Activated naive CD8-positive, alpha-beta T cell treated with anti-CD3 and anti-CD28 coated beads, Interleukin-2, amount 10 ng/mL, durations not matched to agents 7 days and 5 days (primary cell): ENCODE data around the gene ARFIP1. TPM values are rescaled to one million over a fixed set of nuclear protein-coding genes. Genes with fewer than 3 reads are reported as not detected.
"Not testable (repeated sequence)": the region's sequence is repeated elsewhere in the genome, so short reads cannot be mapped to it uniquely, and the experiment has no call there.

Source experiments
- ATAC-seq: fragments of 150-1000 bp; cut with Tn5 transposase; one replicate; pipeline ENCODE4 v1.10.0; 2021; ENCODE audit warnings: low read depth, moderate library complexity
- POLR2A ChIA-PET: fragments of 350-600 bp; sonication (Branson Sonifier 250); formaldehyde crosslinking; loops from one replicate; lab custom pipeline; 2021; ENCODE audit warnings: antibody characterized with exemption; lab: Charles Lee
- DNase-seq: peaks from one replicate; pipeline ENCODE4 v3.0.0; 2021
- H3K27ac Mint-ChIP-seq: one replicate; pipeline ENCODE4 v1.8.0; 2022; ENCODE audit warnings: mild to moderate bottlenecking, mixed read lengths
- H3K27me3 Mint-ChIP-seq: one replicate; pipeline ENCODE4 v1.8.0; 2022; ENCODE audit warnings: mild to moderate bottlenecking, moderate library complexity, mixed read lengths
- H3K36me3 Mint-ChIP-seq: one replicate; pipeline ENCODE4 v1.8.0; 2021; ENCODE audit warnings: mild to moderate bottlenecking, mixed read lengths
- H3K4me1 Mint-ChIP-seq: one replicate; pipeline ENCODE4 v1.8.0; 2021; ENCODE audit warnings: mixed read lengths
- H3K4me3 Mint-ChIP-seq: one replicate; pipeline ENCODE4 v1.8.0; 2022; ENCODE audit warnings: mild to moderate bottlenecking, moderate library complexity, mixed read lengths
- H3K9me3 Mint-ChIP-seq: one replicate; pipeline ENCODE4 v1.8.0; 2021; ENCODE audit warnings: mixed read lengths
- total RNA-seq, 2 experiments: library from RNA; stranded (reverse); gene quantifications; one replicate each; pipeline ENCODE4 v1.2.3, GENCODE V29; 2021

The ARFIP1 gene
- total RNA-seq, 2 experiments from 2014 or later: 18.4 to 19.4 TPM

- Mint-ChIP-seq H3K27me3 (no peaks in the 10 kb centered on the region), H3K27ac (no peak overlapping the region), H3K36me3 (peaks cover 70% of the 10 kb centered on the region), H3K4me1 (peaks cover 21% of the 10 kb centered on the region), H3K4me3 (no peak overlapping the region), H3K9me3 (peaks cover 16% of the 10 kb centered on the region)
- POLR2A ChIA-PET: no interaction called here
- ATAC-seq: no peak
- DNase-seq: no peak
These were observed 57.2 kb downstream of the ARFIP1 start for GRCh38 chr4:152836936-152837335.

DNA sequence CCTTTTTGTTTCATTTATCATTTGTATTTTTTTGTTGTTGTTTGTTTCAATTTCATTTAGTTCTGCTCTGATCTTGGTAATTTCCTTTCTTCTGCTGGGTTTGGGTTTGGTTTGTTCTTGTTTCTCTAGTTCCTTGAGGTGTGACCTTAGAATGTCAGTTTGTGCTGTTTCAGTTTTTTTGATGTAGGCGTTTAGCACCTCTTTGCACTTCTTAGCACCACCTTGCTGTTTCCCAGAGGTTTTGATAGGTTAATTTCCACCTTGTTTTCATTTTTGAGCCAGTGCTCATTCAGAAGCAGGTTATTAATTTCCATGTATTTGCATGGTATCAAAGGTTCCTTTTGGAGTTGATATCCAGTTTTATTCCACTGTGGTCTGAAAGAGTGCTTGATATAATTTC, 60.0 kb downstream of the ARFIP1 start:
- ATAC-seq, POLR2A ChIA-PET, H3K27me3 Mint-ChIP-seq, DNase-seq: not testable (repeated sequence)
- Mint-ChIP-seq H3K27ac (peak overlapping the region; percentile 59), H3K4me1 (peaks cover 22% of the 10 kb centered on the region), H3K4me3 (peak overlapping the region; percentile 32), H3K36me3 (peaks cover 56% of the 10 kb centered on the region), H3K9me3 (peaks cover 13% of the 10 kb centered on the region)

GRCh38 chr4:152843481-152844090, 63.8 kb downstream of the ARFIP1 start:
- Mint-ChIP-seq H3K27ac (no peak overlapping the region), H3K27me3 (no peaks in the 10 kb centered on the region), H3K4me3 (no peak overlapping the region)

DNA sequence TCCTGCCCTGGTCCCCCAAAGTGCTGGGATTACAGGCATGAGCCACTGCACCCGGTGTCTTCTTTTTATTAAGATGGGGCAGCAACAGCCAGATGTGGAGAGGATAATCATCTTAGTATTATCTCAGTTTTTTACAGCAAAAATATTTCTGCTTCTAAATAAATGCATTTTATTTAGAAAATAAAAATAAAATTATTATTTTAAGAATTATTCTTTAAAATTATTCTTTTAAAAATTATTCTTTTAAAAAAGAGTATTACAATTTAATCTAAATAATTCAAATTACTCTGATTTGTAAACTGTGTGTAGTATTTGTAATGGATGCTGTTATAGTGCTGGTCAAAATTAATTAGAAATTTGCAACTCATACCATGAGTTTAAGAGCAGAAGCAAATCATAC, 67.6 kb downstream of the ARFIP1 start:
- Mint-ChIP-seq H3K27me3 (no peaks in the 10 kb centered on the region), H3K9me3 (peaks cover 2% of the 10 kb centered on the region), H3K36me3 (peaks cover 15% of the 10 kb centered on the region), H3K4me1 (peaks cover 23% of the 10 kb centered on the region), H3K27ac (no peak overlapping the region), H3K4me3 (no peak overlapping the region)
- POLR2A ChIA-PET: interaction anchor here (0.6 to 1.0 kb wide), 2 partner anchors 206 to 280 kb away, joined by 3 to 6 read pairs; no protein-coding TSS in a partner anchor
- DNase-seq (no peak), ATAC-seq (no peak)

More at GRCh38 chr4:152843481-152844090, 63.8 kb downstream of the ARFIP1 start:
- DNase-seq (no peak), ATAC-seq (no peak)
- peaks cover 36% of the 10 kb centered on the region for H3K36me3 Mint-ChIP-seq
- peaks cover 9% of the 10 kb centered on the region for H3K9me3 Mint-ChIP-seq
- POLR2A ChIA-PET: no interaction called here
- H3K4me1 Mint-ChIP-seq: peaks cover 22% of the 10 kb centered on the region

DNA sequence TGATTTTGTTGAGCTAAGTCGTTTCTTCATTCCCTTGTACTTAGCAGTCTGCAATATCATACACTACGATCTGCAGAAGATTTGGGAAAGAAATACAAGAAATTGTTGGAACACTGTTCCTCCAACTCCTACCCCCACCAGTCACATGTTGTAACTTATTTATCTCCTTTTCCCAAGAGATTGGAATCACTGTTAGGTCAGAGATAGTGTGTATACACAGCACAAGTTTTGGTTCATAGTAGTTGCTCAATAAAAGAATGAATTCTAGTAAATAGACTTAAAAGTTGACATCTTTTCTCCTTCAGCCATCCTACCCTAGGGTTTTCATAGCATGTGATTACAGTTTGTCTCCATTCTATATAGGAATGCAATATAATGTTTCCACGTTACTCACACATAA, 68.8 kb downstream of the ARFIP1 start:
- ATAC-seq: no peak
- no peak overlapping the region for H3K27ac Mint-ChIP-seq
- no peaks in the 10 kb centered on the region for H3K27me3 Mint-ChIP-seq

DNA sequence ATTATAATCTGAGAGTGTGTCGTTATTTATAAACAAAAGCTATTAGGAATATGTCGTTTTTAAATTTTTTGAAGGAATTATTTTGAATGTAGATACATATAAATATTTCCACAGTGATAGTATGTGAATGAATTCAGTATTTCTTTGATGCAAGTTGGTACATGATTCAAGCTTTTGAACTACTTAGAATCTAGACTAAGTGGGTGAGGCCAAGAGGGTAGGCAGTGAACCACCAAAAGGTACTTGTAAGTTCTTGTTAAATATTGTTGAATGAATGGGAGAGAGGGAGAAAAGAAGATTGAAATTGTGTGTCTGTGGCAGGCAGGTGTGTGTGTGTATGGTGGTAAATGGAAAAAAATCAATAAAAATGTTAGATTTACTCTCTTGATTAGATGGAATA, 69.6 kb downstream of the ARFIP1 start:
- H3K27ac Mint-ChIP-seq: peak overlapping the region; percentile 3

More for the DNA sequence above, 68.8 kb downstream of the ARFIP1 start:
- Mint-ChIP-seq H3K9me3 (peaks cover 8% of the 10 kb centered on the region), H3K36me3 (peaks cover 14% of the 10 kb centered on the region), H3K4me3 (no peak overlapping the region), H3K4me1 (peaks cover 21% of the 10 kb centered on the region)
- POLR2A ChIA-PET: no interaction called here
- DNase-seq: no peak

GRCh38 chr4:152850377-152850776, 70.6 kb downstream of the ARFIP1 start:
- Mint-ChIP-seq H3K36me3 (peaks cover 22% of the 10 kb centered on the region), H3K27ac (peak overlapping the region; percentile 40), H3K4me3 (peak overlapping the region; percentile 35), H3K9me3 (peaks cover 11% of the 10 kb centered on the region), H3K4me1 (peaks cover 21% of the 10 kb centered on the region), H3K27me3 (no peaks in the 10 kb centered on the region)
- ATAC-seq (peak; percentile 86), DNase-seq (no peak)
- POLR2A ChIA-PET: no interaction called here

More for the DNA sequence above, 69.6 kb downstream of the ARFIP1 start:
- peaks cover 10% of the 10 kb centered on the region for H3K9me3 Mint-ChIP-seq
- POLR2A ChIA-PET: no interaction called here
- H3K4me1 Mint-ChIP-seq: peaks cover 21% of the 10 kb centered on the region
- H3K4me3 Mint-ChIP-seq: no peak overlapping the region
- H3K36me3 Mint-ChIP-seq: peaks cover 20% of the 10 kb centered on the region
- DNase-seq: no peak
- ATAC-seq: no peak
- no peaks in the 10 kb centered on the region for H3K27me3 Mint-ChIP-seq

DNA sequence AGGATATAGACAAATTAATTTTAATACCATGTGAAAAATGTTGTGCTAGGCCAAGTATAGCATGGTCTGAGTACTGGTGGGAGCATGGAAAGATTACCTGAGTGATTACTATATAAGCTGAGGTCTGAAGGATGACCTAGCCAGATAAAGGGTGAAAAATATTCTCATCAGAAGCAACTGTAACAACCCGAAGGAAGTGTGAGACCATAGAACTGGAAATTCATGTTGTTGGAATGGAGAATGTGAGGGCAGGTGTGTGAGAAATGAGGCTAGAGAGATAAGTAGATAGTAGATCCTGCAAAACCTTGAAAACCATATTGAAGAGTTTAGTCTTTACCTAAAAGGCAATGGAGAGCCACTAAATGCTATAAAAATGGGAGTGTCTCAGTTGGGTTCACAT, 71.5 kb downstream of the ARFIP1 start:
- Mint-ChIP-seq H3K9me3 (peaks cover 11% of the 10 kb centered on the region), H3K27ac (peak overlapping the region; percentile 40), H3K36me3 (peaks cover 24% of the 10 kb centered on the region), H3K4me3 (no peak overlapping the region), H3K4me1 (peaks cover 21% of the 10 kb centered on the region), H3K27me3 (no peaks in the 10 kb centered on the region)
- POLR2A ChIA-PET: no interaction called here
- ATAC-seq (no peak), DNase-seq (no peak)

DNA sequence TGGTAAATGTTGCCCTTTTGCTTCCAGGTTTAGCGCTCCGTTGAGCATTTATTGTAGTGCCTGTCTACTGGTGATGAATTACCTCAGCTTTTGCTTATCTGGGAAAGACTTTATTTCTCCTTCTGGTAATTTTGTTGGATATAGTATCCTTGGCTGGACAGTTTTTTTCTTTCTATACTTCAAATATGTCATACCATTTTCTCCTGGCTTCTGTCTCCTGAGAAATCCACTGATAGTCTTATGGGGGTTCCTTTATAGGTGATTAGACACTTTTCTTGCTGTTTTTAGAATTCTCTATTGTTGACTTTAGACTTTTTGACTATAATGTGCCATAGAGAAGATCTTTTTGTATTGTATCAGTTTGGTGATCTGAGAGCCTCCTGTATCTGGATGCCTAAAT, 73.5 kb downstream of the ARFIP1 start:
- no peak for ATAC-seq
- peaks cover 24% of the 10 kb centered on the region for H3K36me3 Mint-ChIP-seq
- peaks cover 11% of the 10 kb centered on the region for H3K9me3 Mint-ChIP-seq
- no peaks in the 10 kb centered on the region for H3K27me3 Mint-ChIP-seq
- no peak for DNase-seq
- H3K27ac Mint-ChIP-seq: no peak overlapping the region
- no peak overlapping the region for H3K4me3 Mint-ChIP-seq
- peaks cover 20% of the 10 kb centered on the region for H3K4me1 Mint-ChIP-seq
- POLR2A ChIA-PET: interaction anchor here (0.6 kb wide), 1 partner anchor 464 kb away, joined by 3 read pairs; no protein-coding TSS in a partner anchor

DNA sequence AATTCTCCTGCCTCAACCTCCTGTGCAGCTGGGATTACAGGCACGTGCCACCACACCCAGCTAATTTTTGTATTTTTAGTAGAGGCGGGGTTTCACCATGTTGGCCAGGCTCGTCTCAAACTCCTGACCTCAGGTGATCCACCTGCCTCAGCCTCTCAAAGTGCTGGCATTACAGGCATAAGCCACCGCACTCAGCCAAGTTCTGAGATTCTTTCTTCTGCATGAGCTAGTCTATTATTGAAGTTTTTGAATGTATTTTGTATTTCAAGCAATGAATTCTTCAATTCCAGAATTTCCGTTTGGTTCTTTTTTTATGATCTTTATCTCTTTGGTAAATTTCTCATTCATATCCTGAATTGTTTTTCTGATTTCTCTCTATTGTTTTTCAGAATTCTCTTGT, 74.3 kb downstream of the ARFIP1 start:
- H3K4me3 Mint-ChIP-seq, DNase-seq, H3K27me3 Mint-ChIP-seq, H3K27ac Mint-ChIP-seq, ATAC-seq: not testable (repeated sequence)
- Mint-ChIP-seq H3K36me3 (peaks cover 24% of the 10 kb centered on the region), H3K9me3 (peaks cover 11% of the 10 kb centered on the region), H3K4me1 (peaks cover 17% of the 10 kb centered on the region)
- POLR2A ChIA-PET: interaction anchor here (0.6 kb wide), 1 partner anchor 463 kb away, joined by 3 read pairs; no protein-coding TSS in a partner anchor

- DNase-seq (no peak), ATAC-seq (no peak)
- Mint-ChIP-seq H3K27ac (no peak overlapping the region), H3K4me3 (no peak overlapping the region), H3K27me3 (no peaks in the 10 kb centered on the region), H3K9me3 (peaks cover 11% of the 10 kb centered on the region), H3K36me3 (peaks cover 17% of the 10 kb centered on the region), H3K4me1 (no peaks in the 10 kb centered on the region)
- POLR2A ChIA-PET: no interaction called here
These were observed 77.2 kb downstream of the ARFIP1 start for GRCh38 chr4:152856960-152857359.

DNA sequence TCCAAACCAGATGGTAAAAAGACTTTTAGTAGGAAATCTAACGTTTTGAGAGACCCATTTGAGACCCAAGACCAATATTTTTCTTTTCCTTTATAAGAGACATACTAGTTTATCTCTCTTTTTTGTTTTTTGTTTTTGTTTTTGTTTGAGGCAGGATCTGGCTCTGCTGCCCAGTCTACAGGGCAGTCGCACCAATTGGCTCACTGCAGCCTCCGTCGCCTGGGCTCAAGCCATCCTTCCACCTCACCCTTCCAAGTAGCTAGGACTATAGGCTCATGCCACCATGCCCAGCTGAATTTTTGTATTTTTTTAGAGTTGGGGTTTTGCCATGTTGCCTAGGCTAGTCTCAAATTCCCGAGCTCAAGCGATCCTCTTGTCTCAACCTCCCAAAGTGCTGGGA, 79.2 kb downstream of the ARFIP1 start:
- Mint-ChIP-seq H3K27me3 (no peaks in the 10 kb centered on the region), H3K4me3 (no peak overlapping the region), H3K4me1 (no peaks in the 10 kb centered on the region), H3K36me3 (peaks cover 11% of the 10 kb centered on the region), H3K27ac (no peak overlapping the region), H3K9me3 (peaks cover 3% of the 10 kb centered on the region)
- DNase-seq (no peak), ATAC-seq (no peak)
- POLR2A ChIA-PET: no interaction called here

- no peaks in the 10 kb centered on the region for H3K27me3 Mint-ChIP-seq
- ATAC-seq: no peak
These were observed 80.3 kb downstream of the ARFIP1 start for GRCh38 chr4:152860046-152860445.

DNA sequence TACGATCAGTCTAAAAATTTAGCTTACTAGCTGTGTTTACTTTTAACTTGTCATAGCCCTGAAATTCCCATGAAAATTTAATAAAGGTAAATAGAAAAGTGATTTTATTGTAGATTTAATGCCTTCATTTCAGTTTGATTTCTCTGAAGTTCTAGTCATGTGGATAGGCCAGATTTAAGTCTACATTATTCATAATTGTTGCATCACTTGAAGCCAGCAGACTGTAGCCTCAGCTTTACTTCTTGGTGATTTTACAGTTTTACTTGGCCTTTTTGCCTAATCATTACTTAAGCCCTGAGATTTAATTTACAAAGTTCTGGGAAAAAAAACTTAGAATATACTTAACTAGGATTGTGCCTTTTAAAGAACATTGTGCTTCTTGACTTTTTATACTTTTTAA, 82.9 kb downstream of the ARFIP1 start:
- H3K9me3 Mint-ChIP-seq: no peaks in the 10 kb centered on the region
- POLR2A ChIA-PET: no interaction called here
- no peak for ATAC-seq
- no peaks in the 10 kb centered on the region for H3K4me1 Mint-ChIP-seq
- no peak for DNase-seq
- no peak overlapping the region for H3K27ac Mint-ChIP-seq
- no peaks in the 10 kb centered on the region for H3K27me3 Mint-ChIP-seq
- peaks cover 9% of the 10 kb centered on the region for H3K36me3 Mint-ChIP-seq
- H3K4me3 Mint-ChIP-seq: no peak overlapping the region

More at GRCh38 chr4:152860046-152860445, 80.3 kb downstream of the ARFIP1 start:
- Mint-ChIP-seq H3K27ac (no peak overlapping the region), H3K36me3 (peaks cover 10% of the 10 kb centered on the region), H3K9me3 (no peaks in the 10 kb centered on the region), H3K4me1 (no peaks in the 10 kb centered on the region), H3K4me3 (no peak overlapping the region)
- POLR2A ChIA-PET: no interaction called here
- DNase-seq: no peak
